ENCODE data around the gene ANXA2R. TPM values are rescaled to one million over a fixed set of nuclear protein-coding genes. Genes with fewer than 3 reads are reported as not detected.
"Not testable (repeated sequence)": the region's sequence is repeated elsewhere in the genome, so short reads cannot be mapped to it uniquely, and the experiment has no call there.

ANXA2R gene
- total and polyA plus RNA-seq, 2 donors (not counting 1 experiment from before 2014, with no cell fraction given) = 19.3 to 50.4 TPM

DNA sequence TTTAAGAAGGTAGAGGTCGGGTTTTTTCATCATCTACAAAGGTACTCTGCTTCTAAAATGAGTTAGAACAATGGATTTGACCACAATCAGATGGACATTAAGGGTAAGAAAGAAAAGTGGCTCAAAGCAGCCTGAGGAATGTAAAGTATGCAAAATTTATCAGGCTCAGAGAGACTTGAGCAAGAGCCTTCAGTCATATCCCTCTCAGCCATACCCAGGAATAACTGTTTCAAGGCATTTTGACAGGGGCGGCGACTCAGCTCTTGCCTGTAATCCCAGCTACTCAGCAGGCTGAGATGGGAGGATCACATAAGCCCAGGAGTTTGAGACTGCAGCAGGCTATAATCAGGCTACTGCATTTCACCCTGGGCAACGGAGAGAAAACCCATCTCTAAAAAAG, 38.8 kb upstream of the ANXA2R start:
- Mint-ChIP-seq H3K9me3 (ENCODE audit: insufficient read depth) (no peaks in the 10 kb centered on the region), H3K4me1 (peaks cover 16% of the 10 kb centered on the region), H3K4me3 (no peak overlapping the region), H3K27ac (no peak overlapping the region), H3K27me3 (no peaks in the 10 kb centered on the region)
- H3K4me2 ChIP-seq (replicated peaks; ENCODE audit: low read depth, low read length, poor library complexity, severe bottlenecking) = no peak overlapping the region
- ChIA-PET POLR2A (interaction anchor here (0.7 kb wide), 1 partner anchor 17 kb away, joined by 3 read pairs; no protein-coding TSS in a partner anchor), CTCF (interaction anchor here (1.0 kb wide), 1 partner anchor 10 kb away, joined by 3 read pairs; no protein-coding TSS in a partner anchor)
- intact Hi-C loops (cut with micrococcal nuclease) = no loop called here
- no peaks in the 10 kb centered on the region for H3K4me1 ChIP-seq (ENCODE audit: control insufficient read depth in 2 of 2, insufficient read depth in 2 of 2, low read length in 2 of 2)
- peaks cover 1 to 22% of the 10 kb centered on the region in 2 experiments for H3K36me3 ChIP-seq (replicated peaks in 1 of 2; ENCODE audit: control extremely low read depth in 1 of 2, control insufficient read depth in 1 of 2, extremely low read depth in 1 of 2, insufficient read depth in 2 of 2, low read length in 1 of 2)
- H3K9ac ChIP-seq (ENCODE audit: low read length) = no peak overlapping the region
- H3K4me3 ChIP-seq (ENCODE audit: control extremely low read depth in 1 of 5, extremely low read depth in 1 of 5, insufficient read depth in 1 of 5, low read depth in 2 of 5, low read length in 4 of 5) = no peak overlapping the region
- peaks cover 11% of the 10 kb centered on the region for H4K20me1 ChIP-seq (ENCODE audit: control insufficient read depth, insufficient read depth, low read length, poor library complexity, severe bottlenecking)
- 100% methylated on average over 2 of the region's 4 CpGs for WGBS (ENCODE audit: insufficient coverage)
- DNase-seq (no peak), ATAC-seq (ENCODE audit: low read depth) (no peak)
- H3K79me2 ChIP-seq (ENCODE audit: control insufficient read depth, insufficient read depth, low read length) = peaks cover 26% of the 10 kb centered on the region
- H2AFZ ChIP-seq (ENCODE audit: insufficient read depth, low read depth, low read length, poor library complexity, severe bottlenecking) = no peak overlapping the region
- H3K27me3 ChIP-seq (replicated peaks in 1 of 4; ENCODE audit: control extremely low read depth in 1 of 4, control insufficient read depth in 3 of 4, insufficient read depth in 4 of 4, low read length in 3 of 4) = no peaks in the 10 kb centered on the region
- TF ChIP-seq, protein P1, sequence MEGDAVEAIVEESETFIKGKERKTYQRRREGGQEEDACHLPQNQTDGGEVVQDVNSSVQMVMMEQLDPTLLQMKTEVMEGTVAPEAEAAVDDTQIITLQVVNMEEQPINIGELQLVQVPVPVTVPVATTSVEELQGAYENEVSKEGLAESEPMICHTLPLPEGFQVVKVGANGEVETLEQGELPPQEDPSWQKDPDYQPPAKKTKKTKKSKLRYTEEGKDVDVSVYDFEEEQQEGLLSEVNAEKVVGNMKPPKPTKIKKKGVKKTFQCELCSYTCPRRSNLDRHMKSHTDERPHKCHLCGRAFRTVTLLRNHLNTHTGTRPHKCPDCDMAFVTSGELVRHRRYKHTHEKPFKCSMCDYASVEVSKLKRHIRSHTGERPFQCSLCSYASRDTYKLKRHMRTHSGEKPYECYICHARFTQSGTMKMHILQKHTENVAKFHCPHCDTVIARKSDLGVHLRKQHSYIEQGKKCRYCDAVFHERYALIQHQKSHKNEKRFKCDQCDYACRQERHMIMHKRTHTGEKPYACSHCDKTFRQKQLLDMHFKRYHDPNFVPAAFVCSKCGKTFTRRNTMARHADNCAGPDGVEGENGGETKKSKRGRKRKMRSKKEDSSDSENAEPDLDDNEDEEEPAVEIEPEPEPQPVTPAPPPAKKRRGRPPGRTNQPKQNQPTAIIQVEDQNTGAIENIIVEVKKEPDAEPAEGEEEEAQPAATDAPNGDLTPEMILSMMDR (IDR thresholded peaks at IDR 0.05) = no peak
- no peak for TF ChIP-seq EZH2 (IDR thresholded peaks at IDR 0.05; ENCODE audit: borderline replicate concordance, insufficient read depth, low read depth, low read length, poor library complexity, severe bottlenecking)
- no peak overlapping the region for H3K27ac ChIP-seq (ENCODE audit: low read length in 2 of 2)
- H3K9me3 ChIP-seq (ENCODE audit: control extremely low read depth in 1 of 3, control insufficient read depth in 2 of 3, insufficient read depth in 1 of 3, low read length in 2 of 3) = peaks cover 0 to under 1% (median 0%) of the 10 kb centered on the region in 3 donors

GRCh38 chr5:43077446-43078191, 37.5 kb upstream of the ANXA2R start:
- H3K4me3 ChIP-seq (ENCODE audit: control extremely low read depth in 1 of 5, extremely low read depth in 1 of 5, insufficient read depth in 1 of 5, low read depth in 2 of 5, low read length in 4 of 5); H3K9me3 ChIP-seq (ENCODE audit: control extremely low read depth in 1 of 3, control insufficient read depth in 2 of 3, insufficient read depth in 1 of 3, low read length in 2 of 3); DNase-seq; POLR2A ChIA-PET; H3K4me2 ChIP-seq (replicated peaks; ENCODE audit: low read depth, low read length, poor library complexity, severe bottlenecking); H3K9me3 Mint-ChIP-seq (ENCODE audit: insufficient read depth); intact Hi-C loops (cut with micrococcal nuclease); H3K9ac ChIP-seq (ENCODE audit: low read length); H3K27me3 ChIP-seq (replicated peaks in 1 of 4; ENCODE audit: control extremely low read depth in 1 of 4, control insufficient read depth in 3 of 4, insufficient read depth in 4 of 4, low read length in 3 of 4); CTCF ChIA-PET; ATAC-seq (ENCODE audit: low read depth); H3K4me1 ChIP-seq (ENCODE audit: control insufficient read depth in 2 of 2, insufficient read depth in 2 of 2, low read length in 2 of 2); H3K4me3 Mint-ChIP-seq; H3K27ac ChIP-seq (ENCODE audit: low read length in 2 of 2); H3K27me3 Mint-ChIP-seq; H2AFZ ChIP-seq (ENCODE audit: insufficient read depth, low read depth, low read length, poor library complexity, severe bottlenecking): not testable (repeated sequence)
- peaks cover 17% of the 10 kb centered on the region for H4K20me1 ChIP-seq (ENCODE audit: control insufficient read depth, insufficient read depth, low read length, poor library complexity, severe bottlenecking)
- Mint-ChIP-seq H3K4me1 (peaks cover 23% of the 10 kb centered on the region), H3K27ac (peak overlapping the region; percentile 26)
- H3K79me2 ChIP-seq (ENCODE audit: control insufficient read depth, insufficient read depth, low read length) = peaks cover 39% of the 10 kb centered on the region
- peaks cover 1 to 24% of the 10 kb centered on the region in 2 experiments for H3K36me3 ChIP-seq (replicated peaks in 1 of 2; ENCODE audit: control extremely low read depth in 1 of 2, control insufficient read depth in 1 of 2, extremely low read depth in 1 of 2, insufficient read depth in 2 of 2, low read length in 1 of 2)
- 86% methylated on average over 3 of the region's 7 CpGs for WGBS (ENCODE audit: insufficient coverage)
